SKM-1 treated with dmso at 0.1 percent for 144 hours (cell line): ENCODE data around the gene CACNA1B.

ENCODE experiments used
- DNase-seq: peaks from one replicate; lab custom pipeline; 2025; ENCODE audit not compliant: unreplicated experiment; lab: John Stamatoyannopoulos, UW

The CACNA1B gene

GRCh38 chr9:138049779-138050471 lies 172.3 kb downstream of the CACNA1B start:
- no peak for DNase-seq

- DNase-seq: no peak
Observed at GRCh38 chr9:138050472-138051330, 173.1 kb downstream of the CACNA1B start.

GRCh38 chr9:138051586-138052321 lies 174.2 kb downstream of the CACNA1B start:
- no peak for DNase-seq

- DNase-seq: no peak
Observed at GRCh38 chr9:138052322-138052615, 174.7 kb downstream of the CACNA1B start.

- no peak for DNase-seq
Observed at GRCh38 chr9:138052635-138053320, 175.2 kb downstream of the CACNA1B start.

GRCh38 chr9:138053321-138053868 lies 175.8 kb downstream of the CACNA1B start:
- no peak for DNase-seq

- no peak for DNase-seq
Observed at GRCh38 chr9:138053996-138054752, 176.6 kb downstream of the CACNA1B start.

- no peak for DNase-seq
Observed at GRCh38 chr9:138057726-138058125, 180.1 kb downstream of the CACNA1B start.

GRCh38 chr9:138058181-138058580 lies 180.6 kb downstream of the CACNA1B start:
- DNase-seq: no peak

- DNase-seq: no peak
Observed at GRCh38 chr9:138059196-138059595, 181.6 kb downstream of the CACNA1B start.

GRCh38 chr9:138060365-138060764 lies 182.8 kb downstream of the CACNA1B start:
- no peak for DNase-seq

GRCh38 chr9:138060881-138061280 lies 183.3 kb downstream of the CACNA1B start:
- DNase-seq: no peak

GRCh38 chr9:138061631-138062030 lies 184.0 kb downstream of the CACNA1B start:
- DNase-seq: no peak

- DNase-seq: no peak
Observed at GRCh38 chr9:138062196-138062595, 184.6 kb downstream of the CACNA1B start.

- no peak for DNase-seq
Observed at GRCh38 chr9:138063033-138063432, 185.5 kb downstream of the CACNA1B start.

- DNase-seq: no peak
Observed at GRCh38 chr9:138063785-138064184, 186.2 kb downstream of the CACNA1B start.

GRCh38 chr9:138064547-138064946 lies 187.0 kb downstream of the CACNA1B start:
- no peak for DNase-seq

- DNase-seq: no peak
Observed at GRCh38 chr9:138065287-138065686, 187.7 kb downstream of the CACNA1B start.

GRCh38 chr9:138066049-138066448 lies 188.5 kb downstream of the CACNA1B start:
- no peak for DNase-seq
